ENCODE results near the gene CLIP2. TPM values are rescaled to one million over a fixed set of nuclear protein-coding genes. Genes with fewer than 3 reads are reported as not detected.
"Not testable (repeated sequence)": the region's sequence is repeated elsewhere in the genome, so short reads cannot be mapped to it uniquely, and the experiment has no call there.

CLIP2 gene
- total and polyA plus RNA-seq, 8 donors: 20.6 to 32.8 (median 25.6) TPM

DNA sequence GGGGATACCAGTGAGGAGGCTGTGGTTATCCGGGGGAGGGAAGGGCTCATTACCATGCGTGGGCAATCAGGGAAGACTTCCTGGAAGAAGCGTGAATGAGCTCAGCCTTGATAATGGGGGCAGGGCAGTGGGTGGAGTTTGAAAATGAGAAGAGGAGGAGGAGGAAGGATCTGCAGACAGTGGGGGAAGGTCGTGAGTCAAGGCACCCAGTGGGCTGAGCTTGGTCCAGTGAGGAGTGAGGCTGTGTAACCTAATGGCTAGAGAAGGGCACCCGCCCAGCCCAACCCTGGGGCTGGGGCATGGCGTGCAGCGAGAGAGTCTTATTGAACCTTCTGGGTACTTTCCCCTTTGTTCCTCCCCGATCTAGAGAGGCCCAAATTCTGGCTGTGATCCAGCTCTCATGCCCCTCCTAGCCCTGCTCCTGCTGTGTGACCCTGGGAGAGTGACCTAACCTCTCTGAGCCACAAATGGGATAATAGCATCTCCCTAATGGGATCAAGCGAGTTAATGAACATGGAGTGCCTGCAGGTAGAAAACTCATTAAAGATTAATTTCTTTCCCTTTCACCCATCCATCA, 31.5 kb downstream of the CLIP2 start:
- no peak for DNase-seq
- ATAC-seq: no peak
- TF ChIP-seq, protein P1, sequence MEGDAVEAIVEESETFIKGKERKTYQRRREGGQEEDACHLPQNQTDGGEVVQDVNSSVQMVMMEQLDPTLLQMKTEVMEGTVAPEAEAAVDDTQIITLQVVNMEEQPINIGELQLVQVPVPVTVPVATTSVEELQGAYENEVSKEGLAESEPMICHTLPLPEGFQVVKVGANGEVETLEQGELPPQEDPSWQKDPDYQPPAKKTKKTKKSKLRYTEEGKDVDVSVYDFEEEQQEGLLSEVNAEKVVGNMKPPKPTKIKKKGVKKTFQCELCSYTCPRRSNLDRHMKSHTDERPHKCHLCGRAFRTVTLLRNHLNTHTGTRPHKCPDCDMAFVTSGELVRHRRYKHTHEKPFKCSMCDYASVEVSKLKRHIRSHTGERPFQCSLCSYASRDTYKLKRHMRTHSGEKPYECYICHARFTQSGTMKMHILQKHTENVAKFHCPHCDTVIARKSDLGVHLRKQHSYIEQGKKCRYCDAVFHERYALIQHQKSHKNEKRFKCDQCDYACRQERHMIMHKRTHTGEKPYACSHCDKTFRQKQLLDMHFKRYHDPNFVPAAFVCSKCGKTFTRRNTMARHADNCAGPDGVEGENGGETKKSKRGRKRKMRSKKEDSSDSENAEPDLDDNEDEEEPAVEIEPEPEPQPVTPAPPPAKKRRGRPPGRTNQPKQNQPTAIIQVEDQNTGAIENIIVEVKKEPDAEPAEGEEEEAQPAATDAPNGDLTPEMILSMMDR (IDR thresholded peaks at IDR 0.05): no peak

DNA sequence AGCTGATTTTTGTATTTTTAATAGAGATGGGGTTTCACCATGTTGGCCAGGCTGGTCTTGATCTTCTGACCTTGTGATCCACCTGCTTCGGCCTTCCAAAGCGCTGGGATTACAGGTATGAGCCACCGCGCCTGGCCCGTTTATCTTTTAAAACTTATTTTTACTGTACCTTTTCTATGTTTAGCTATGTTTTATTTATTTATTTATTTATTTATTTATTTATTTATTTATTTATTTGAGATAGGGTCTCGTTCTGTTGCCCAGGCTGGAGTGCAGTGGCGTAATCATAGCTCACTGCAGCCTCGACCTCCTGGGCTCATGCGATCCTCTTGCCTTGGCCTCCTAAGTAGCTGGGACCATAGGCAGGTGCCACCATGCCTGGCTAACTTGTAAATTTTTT, 33.7 kb downstream of the CLIP2 start:
- H3K4me1 ChIP-seq; H3K9me3 ChIP-seq; intact Hi-C loops (cut with DNase I); H3K4me3 ChIP-seq; H3K36me3 ChIP-seq; H3K27ac ChIP-seq; ATAC-seq; H3K27me3 ChIP-seq; DNase-seq: not testable (repeated sequence)

More for the DNA sequence above, 31.5 kb downstream of the CLIP2 start:
- intact Hi-C loops (cut with DNase I): no loop called here
- no peak overlapping the region for H3K4me3 ChIP-seq
- H3K36me3 ChIP-seq: no peaks in the 10 kb centered on the region
- H3K4me1 ChIP-seq: peaks cover 0 to 5% of the 10 kb centered on the region in 2 donors
- H3K9me3 ChIP-seq: no peaks in the 10 kb centered on the region
- H3K27me3 ChIP-seq: no peaks in the 10 kb centered on the region
- H3K27ac ChIP-seq: no peak overlapping the region

DNA sequence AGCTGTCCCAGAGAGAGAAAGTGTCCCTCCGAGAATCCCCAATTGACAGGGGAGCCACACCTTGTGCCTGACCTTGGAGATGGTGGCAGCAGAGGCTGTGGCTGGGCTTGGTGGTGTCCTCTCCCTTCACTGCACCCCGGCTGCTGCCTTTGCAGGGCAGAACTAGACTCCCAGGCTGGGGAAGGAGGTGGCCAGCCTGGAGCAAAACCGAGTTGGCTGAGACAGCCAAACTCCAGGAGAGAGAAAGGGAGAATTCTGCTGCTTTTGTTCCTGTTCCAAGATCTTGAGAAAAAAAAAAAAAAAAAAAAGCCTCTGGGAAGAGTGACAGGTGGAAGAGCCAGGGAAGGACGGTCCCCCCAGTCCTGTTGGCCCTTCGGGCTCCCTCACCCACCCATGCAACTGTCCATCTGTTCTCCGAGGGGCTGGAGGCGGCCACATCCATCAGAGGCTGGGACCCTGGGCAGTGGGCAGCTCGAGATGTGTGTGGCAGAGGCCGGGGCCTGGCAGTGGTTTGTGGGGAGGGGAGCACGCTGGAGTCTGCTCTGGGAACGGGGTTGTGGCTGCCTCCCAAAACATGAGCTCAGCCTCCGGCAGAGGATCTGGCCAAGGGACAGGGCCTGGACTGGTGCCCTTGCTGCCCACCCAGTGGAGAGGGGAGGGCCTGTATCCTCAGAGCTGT, 35.5 kb downstream of the CLIP2 start:
- Histone ChIP-seq H3K4me1 (peaks cover 0 to 5% of the 10 kb centered on the region in 2 donors), H3K27ac (no peak overlapping the region), H3K9me3 (no peaks in the 10 kb centered on the region), H3K36me3 (no peaks in the 10 kb centered on the region), H3K4me3 (no peak overlapping the region), H3K27me3 (no peaks in the 10 kb centered on the region)
- DNase-seq (peak in 1 of 4 donors; percentile 22), ATAC-seq (peak; percentile 12)
- TF ChIP-seq, protein P1 (IDR thresholded peaks at IDR 0.05): no peak
- intact Hi-C loops (cut with DNase I): no loop called here

DNA sequence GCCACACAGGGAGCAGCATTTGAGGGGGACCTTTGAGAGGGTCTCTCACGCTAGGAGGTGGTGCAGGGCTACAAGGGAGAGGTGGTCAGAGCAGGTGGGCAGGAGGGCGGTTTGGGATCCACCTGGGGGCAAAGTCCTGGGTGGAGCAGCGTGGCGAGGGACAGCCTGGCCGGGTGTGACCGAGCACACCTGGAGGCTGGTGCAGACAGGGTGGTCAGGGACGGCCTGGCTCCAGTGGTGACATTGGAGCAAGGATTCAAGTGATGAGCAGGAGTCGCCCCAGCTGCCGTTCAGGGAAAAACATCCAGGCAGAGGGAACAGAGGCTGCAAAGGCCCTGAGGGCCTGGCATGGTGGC, 36.0 kb downstream of the CLIP2 start:
- H3K27ac ChIP-seq: no peak overlapping the region
- TF ChIP-seq, protein P1 (IDR thresholded peaks at IDR 0.05): no peak
- H3K4me3 ChIP-seq: no peak overlapping the region
- no peaks in the 10 kb centered on the region for H3K36me3 ChIP-seq
- no peaks in the 10 kb centered on the region for H3K27me3 ChIP-seq
- ATAC-seq (no peak), DNase-seq (no peak)
- H3K9me3 ChIP-seq: no peaks in the 10 kb centered on the region
- peaks cover 0 to 5% of the 10 kb centered on the region in 2 donors for H3K4me1 ChIP-seq
- intact Hi-C loops (cut with DNase I): no loop called here

DNA sequence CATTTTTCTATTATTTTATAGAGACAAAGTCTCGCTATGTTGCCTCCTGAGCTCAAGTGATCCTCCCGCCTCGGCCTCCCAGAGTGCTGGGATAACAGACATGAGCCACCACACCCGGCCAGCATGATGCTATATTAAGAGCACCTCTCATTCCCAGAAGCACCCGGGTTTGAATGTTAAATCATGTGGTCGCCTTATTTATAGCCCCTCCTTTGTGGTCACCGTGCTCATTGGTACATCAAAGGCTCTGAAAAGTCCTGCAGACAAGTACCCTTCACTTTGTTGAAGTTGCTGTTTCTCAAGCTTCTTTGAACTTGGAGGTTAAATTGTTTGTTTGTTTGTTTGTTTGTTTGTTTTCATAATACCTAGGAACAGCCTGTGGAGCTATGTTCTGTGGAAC, 40.0 kb downstream of the CLIP2 start:
- H3K27ac ChIP-seq: no peak overlapping the region
- intact Hi-C loops (cut with DNase I): no loop called here
- ATAC-seq: no peak
- H3K36me3 ChIP-seq: no peaks in the 10 kb centered on the region
- H3K9me3 ChIP-seq: no peaks in the 10 kb centered on the region
- no peaks in the 10 kb centered on the region for H3K27me3 ChIP-seq
- H3K4me1 ChIP-seq: peaks cover 0 to 4% of the 10 kb centered on the region in 2 donors
- TF ChIP-seq, protein P1 (IDR thresholded peaks at IDR 0.05): no peak
- H3K4me3 ChIP-seq: no peak overlapping the region
- no peak for DNase-seq

Data from left lung (tissue), 10 donors.